HG02938 (cell line): Measurements from ENCODE around the gene DUSP2.

ENCODE experiments used
- ATAC-seq: cut with Tn5 transposase; IDR thresholded peaks from one replicate; pipeline ENCODE4 v1.9.1; 2021; ENCODE audit warnings: mild to moderate bottlenecking, moderate library complexity; ENCODE audit not compliant: unreplicated experiment

The DUSP2 gene

GRCh38 chr2:96131813-96132745, 13.2 kb downstream of the DUSP2 start:
- no peak for ATAC-seq

GRCh38 chr2:96131152-96131812, 14.0 kb downstream of the DUSP2 start:
- ATAC-seq: no peak

- no peak for ATAC-seq
These were observed 14.8 kb downstream of the DUSP2 start for GRCh38 chr2:96130483-96130882.

- no peak for ATAC-seq
These were observed 15.6 kb downstream of the DUSP2 start for GRCh38 chr2:96129528-96130120.

GRCh38 chr2:96128456-96128855, 16.8 kb downstream of the DUSP2 start:
- no peak for ATAC-seq

- no peak for ATAC-seq
These were observed 20.6 kb downstream of the DUSP2 start for GRCh38 chr2:96124406-96125265.

- no peak for ATAC-seq
These were observed 21.3 kb downstream of the DUSP2 start for GRCh38 chr2:96123936-96124335.

- ATAC-seq: no peak
These were observed 21.9 kb downstream of the DUSP2 start for GRCh38 chr2:96123290-96123689.

GRCh38 chr2:96122391-96122790, 22.8 kb downstream of the DUSP2 start:
- ATAC-seq: no peak

- no peak for ATAC-seq
These were observed 23.8 kb downstream of the DUSP2 start for GRCh38 chr2:96121414-96121813.

GRCh38 chr2:96120991-96121390, 24.2 kb downstream of the DUSP2 start:
- no peak for ATAC-seq

- ATAC-seq: no peak
These were observed 25.0 kb downstream of the DUSP2 start for GRCh38 chr2:96120091-96120720.

GRCh38 chr2:96119389-96119751, 25.9 kb downstream of the DUSP2 start:
- ATAC-seq: no peak

- no peak for ATAC-seq
These were observed 26.4 kb downstream of the DUSP2 start for GRCh38 chr2:96118698-96119388.

GRCh38 chr2:96117701-96118588, 27.3 kb downstream of the DUSP2 start:
- no peak for ATAC-seq

- peak; percentile 53 for ATAC-seq
These were observed 28.2 kb downstream of the DUSP2 start for GRCh38 chr2:96116879-96117533.

- ATAC-seq: peak; percentile 37
These were observed 28.8 kb downstream of the DUSP2 start, which contains the start of gene ADRA2B for GRCh38 chr2:96116424-96116878. Gene ADRA2B (minus strand): TSS chr2:96116571. CDS start chr2:96116149, 422 bp downstream.
